HG03196 (cell line): ENCODE data around the gene SMAD2.
"Not testable (repeated sequence)": the region's sequence is repeated elsewhere in the genome, so short reads cannot be mapped to it uniquely, and the experiment has no call there.

Experiments
- ATAC-seq: cut with Tn5 transposase; IDR thresholded peaks from one replicate; pipeline ENCODE4 v1.9.1; 2021; ENCODE audit not compliant: unreplicated experiment

Gene SMAD2

DNA sequence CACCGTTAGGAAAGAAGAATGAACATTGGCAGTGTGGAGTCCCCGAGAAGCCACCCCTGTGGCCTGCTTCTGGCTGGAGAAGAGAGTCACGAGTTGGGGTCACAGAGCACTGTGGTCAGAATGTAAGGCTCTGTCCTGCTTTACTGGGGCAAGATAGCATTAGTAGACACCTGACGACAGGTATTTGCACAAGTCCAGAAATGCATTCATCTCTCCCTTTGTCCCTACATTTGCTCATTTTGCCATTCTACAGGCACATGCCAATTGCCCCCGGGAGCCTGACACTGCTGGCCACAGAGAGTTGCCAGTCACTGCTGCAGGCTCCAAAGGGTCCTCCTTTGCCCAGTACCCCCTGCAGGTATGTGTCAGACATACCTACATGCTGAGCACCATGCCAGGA is 133.3 kb downstream of the SMAD2 start:
- no peak for ATAC-seq

DNA sequence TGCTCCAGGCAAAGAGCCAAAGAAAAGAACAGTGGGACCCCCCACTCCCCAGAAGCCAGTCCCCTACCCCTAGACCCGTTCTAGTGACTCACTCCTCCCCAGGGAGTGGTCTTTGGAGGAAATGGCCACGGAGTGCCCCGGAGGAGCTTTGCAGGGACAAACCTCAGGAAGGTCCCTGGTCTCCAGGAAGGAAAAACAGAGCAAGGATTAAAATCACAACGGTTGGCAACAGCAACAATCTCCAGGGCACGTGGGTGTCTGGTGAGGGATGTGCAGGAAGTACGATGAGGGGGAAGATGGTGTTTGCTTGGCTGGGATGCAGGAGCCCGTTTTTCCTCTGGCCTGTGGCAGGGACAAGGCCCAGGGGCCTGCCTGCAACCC is 135.0 kb downstream of the SMAD2 start:
- no peak for ATAC-seq

DNA sequence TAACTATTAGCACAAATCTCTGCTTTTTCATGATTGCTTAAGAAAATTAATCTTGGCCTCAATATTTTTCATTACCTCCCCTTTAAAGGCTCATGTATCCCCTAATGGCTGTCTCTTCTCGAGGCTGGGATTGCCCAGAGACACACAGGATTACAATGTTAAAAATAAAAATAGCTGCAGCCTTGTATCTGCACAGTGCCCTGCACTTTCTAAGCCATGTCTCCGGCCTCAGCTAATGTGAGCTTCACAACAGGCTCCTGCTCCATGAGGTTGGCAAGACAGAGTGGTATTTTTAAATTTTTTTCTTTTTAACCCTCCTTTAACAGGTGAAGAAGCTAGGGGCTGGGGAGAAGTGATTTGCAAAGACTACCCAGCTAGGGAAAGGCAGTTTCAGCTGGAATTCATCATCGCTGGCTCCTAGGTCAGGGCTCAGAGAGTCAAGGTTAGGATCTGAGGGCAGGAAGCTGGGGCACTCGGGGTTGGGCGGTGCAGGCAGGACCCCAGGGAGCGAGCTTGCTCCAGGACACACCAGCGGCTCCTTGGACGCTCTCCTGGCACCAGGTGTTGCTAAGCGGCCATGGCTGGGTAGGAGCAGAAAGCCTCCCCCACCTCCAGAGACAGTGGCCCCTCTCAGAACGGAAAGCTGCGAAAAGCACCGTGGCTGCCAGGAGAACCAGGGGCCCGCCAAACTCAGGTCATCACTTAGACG is 135.6 kb downstream of the SMAD2 start:
- ATAC-seq = no peak

- ATAC-seq = no peak
Observed at GRCh38 chr18:47793609-47794008, 136.8 kb downstream of the SMAD2 start.

- no peak for ATAC-seq
Observed at GRCh38 chr18:47791461-47791985, 138.9 kb downstream of the SMAD2 start.

GRCh38 chr18:47790036-47790435 is 140.4 kb downstream of the SMAD2 start:
- ATAC-seq = no peak

- ATAC-seq = no peak
Observed at GRCh38 chr18:47788621-47789020, 141.8 kb downstream of the SMAD2 start.

- no peak for ATAC-seq
Observed at GRCh38 chr18:47781561-47781960, 148.9 kb downstream of the SMAD2 start.

GRCh38 chr18:47780011-47780725 is 150.3 kb downstream of the SMAD2 start:
- ATAC-seq = no peak

DNA sequence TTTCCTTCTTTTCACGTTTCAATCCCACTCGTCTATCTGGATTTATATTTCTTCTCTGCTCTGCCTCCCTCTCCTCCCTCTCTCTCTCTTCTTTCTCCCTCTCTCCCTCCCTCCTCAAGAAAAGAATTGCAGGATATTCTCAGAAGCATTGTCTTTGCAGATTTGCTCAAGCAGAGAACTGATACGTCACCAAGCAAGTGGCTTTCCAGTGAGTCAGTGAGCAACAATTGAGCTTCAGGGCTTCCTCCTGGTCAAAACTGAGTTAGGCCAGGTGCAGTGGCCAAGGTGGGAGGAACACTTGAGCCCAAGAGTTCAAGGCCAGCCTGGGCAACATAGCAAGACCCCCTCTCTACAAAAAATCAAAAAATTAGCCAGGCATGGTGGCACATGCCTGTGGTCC is 151.1 kb downstream of the SMAD2 start:
- ATAC-seq = no peak

DNA sequence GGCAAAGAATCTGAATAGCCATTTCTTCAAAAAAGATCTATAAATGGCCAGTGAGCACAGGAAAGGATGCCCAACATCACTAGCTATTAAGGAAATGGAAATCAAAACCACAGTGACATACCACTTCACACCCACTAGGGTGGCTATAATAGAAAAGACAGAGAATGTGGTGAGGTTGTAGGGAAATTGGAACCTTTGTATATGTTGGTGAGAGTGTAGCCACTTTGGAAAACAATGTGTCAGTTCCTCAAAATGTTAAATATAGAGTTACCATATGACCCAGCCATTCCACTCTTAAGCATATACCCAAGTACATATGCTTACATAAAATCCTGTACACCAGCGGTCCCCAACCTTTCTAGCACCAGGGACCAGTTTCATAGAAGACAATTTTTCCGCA is 152.8 kb downstream of the SMAD2 start:
- no peak for ATAC-seq

DNA sequence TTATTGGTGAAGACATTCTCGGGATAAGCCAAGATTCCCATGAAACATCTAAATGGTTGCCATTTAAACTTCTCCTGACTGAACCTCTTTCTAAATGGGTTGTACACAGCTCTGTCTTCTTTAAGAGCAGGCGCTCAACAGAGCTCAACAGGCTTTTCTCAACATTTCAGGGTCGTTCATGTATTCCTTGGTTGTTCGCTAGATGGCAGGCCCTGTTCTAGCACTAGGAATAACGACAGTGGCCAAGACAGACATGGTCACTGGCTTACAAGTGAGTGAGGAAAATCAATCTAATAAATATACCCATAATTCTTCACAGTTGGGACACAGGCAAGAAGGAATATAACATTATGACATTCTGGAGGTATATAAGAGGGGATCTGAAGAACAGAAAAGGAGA is 154.5 kb downstream of the SMAD2 start:
- no peak for ATAC-seq

DNA sequence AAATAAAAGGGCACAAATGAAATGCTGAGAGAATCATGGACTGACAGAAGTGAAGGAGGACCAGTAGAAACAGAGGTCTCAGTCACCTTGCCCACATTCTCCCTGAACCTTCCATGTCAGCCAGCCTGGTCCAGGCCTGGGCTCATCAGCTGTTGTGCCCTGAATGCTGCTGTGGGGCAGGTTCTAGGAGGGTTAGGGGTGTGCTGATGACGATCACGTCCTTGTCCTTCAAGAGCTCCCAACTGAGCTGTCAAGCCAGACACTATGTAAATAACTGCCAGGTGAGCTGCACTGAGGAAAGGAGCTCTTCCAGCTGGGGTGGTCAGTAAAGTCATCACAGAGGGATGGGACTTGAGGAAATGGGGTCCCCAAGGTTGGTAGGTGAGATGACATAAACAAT is 156.5 kb downstream of the SMAD2 start:
- ATAC-seq = no peak

DNA sequence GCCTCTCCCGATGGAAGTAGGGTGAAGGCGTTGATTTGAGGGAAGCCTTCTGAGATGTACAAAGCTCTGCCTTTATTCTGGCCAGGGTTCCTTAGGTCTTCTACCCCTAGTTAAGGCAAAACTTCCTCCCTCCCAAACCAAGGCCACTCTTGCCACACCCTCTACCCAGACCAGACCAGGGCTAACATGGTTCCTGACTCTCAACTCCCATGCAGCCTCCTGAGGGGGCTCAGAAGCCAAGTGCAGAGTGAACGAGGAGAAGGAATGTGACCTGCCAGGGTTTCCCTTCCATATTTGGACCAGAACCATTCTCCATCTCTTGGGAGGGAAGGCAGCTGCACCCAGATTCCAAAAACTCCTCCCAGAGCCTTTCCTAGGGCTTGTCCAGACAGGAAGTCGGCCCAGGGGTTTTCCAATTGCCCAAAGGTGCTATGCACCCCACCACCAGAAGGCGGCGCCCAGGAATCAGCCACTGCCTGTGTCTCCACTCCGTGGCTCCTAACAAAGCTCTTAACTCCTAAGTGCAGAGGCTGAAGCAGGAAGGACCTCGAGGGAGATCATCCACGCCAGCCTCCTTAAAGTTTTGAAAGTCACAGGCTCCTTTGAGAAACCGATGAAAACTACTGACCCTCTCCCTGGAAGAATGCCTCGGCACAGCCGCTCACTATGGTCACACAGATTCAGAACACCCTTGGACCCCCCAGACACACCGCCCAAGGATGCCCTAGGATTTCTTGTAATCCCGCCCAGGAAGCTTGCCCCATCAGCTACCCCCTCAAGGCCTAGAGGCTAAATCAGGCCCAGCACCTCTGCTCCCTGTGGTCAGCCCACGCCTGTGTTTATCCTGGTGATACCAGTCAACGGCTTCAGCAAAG is 157.8 kb downstream of the SMAD2 start:
- no peak for ATAC-seq

GRCh38 chr18:47771922-47772321 is 158.5 kb downstream of the SMAD2 start:
- no peak for ATAC-seq

GRCh38 chr18:47767699-47768098 is 162.8 kb downstream of the SMAD2 start:
- ATAC-seq = no peak

DNA sequence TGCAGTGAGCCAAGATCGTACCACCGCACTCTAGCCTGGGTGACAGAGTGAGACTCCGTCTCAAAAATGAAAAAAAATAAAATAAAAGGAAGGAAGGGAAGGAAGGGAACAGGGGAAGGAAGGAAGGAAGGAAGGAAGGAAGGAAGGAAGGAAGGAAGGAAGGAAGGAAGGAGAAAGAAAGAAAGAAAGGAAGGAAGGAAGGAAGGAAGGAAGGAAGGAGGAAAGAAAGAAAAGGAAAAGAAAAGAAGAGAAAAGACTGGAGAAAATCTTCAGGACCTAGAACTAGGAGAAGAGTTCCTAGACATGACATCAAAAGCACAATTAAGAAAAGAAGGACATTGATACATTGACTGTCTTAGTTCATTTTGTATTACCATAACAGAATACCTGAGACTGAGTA is 163.3 kb downstream of the SMAD2 start:
- not testable (repeated sequence) for ATAC-seq
